Kidney epithelial cell (primary cell): ENCODE measurements around the gene CDT1. TPM values are rescaled to one million over a fixed set of nuclear protein-coding genes. Genes with fewer than 3 reads are reported as not detected.

Experiments
- DNase-seq: peaks from one replicate; pipeline ENCODE4 v3.0.0-alpha.2; 2010; ENCODE audit warnings: low read depth
- H3K27me3 ChIP-seq: 2 replicates; pipeline ENCODE4 v1.6.0; 2011; ENCODE audit warnings: low read length; ENCODE audit not compliant: control insufficient read depth, insufficient read depth
- H3K36me3 ChIP-seq: 2 replicates; pipeline ENCODE4 v1.5.1; 2011; ENCODE audit warnings: low read length; ENCODE audit not compliant: control insufficient read depth, insufficient read depth
- H3K4me3 ChIP-seq: 2 replicates; pipeline ENCODE4 v1.5.1; 2011; ENCODE audit warnings: low read depth, mild to moderate bottlenecking, control low read depth, low read length
- total RNA-seq: library from RNA; depleted of rRNA; stranded (reverse); fragments of >200 nt; gene quantifications from 2 replicates; pipeline ENCODE4 v1.2.3, GENCODE V29; 2015
- TF ChIP-seq, protein P1 (sequence below): IDR thresholded peaks from 2 replicates; pipeline ENCODE4 v1.5.1; 2011; ENCODE audit warnings: mild to moderate bottlenecking, moderate library complexity, low read length, control low read depth, inconsistent platforms; ENCODE audit not compliant: insufficient read depth, poor library complexity, severe bottlenecking

Gene CDT1
- total RNA-seq, 1 donor from 2014 or later: 14.5 TPM

DNA sequence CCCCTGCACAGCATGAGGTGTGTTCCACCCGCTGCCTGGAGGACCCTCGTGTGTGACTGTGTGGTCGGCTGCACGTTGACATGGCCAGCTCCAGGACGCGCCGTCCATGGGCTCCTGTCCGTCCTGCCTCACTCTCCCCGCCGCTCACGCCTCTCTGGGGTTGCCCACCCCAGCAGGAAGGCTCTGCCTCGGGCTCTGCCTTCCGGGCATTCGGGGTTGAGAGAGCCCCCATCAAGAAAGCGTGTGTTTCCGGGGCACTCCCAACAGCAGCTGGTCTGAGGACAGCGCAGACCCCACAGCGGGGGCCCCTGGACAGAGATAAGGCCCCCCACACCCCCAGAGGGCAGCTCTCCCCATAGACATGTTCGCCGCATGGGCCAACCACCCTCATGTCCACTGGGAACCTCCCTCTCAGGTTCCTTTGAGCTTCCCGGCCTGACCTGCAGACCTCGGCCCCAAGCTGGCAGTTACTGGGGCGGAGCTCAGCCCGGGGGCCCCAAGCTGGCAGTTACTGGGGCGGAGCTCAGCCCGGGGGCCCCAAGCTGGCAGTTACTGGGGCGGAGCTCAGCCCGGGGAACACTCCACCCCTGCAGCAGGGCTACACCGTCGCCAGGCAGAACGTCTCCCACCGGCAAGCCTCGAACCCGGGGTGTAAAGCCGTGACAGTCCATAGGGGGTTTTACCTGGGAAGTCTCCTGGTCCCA, 10.2 kb upstream of the CDT1 start:
- Histone ChIP-seq H3K36me3 (no peaks in the 10 kb centered on the region), H3K27me3 (peaks cover 7% of the 10 kb centered on the region), H3K4me3 (no peak overlapping the region)
- TF ChIP-seq, protein P1, sequence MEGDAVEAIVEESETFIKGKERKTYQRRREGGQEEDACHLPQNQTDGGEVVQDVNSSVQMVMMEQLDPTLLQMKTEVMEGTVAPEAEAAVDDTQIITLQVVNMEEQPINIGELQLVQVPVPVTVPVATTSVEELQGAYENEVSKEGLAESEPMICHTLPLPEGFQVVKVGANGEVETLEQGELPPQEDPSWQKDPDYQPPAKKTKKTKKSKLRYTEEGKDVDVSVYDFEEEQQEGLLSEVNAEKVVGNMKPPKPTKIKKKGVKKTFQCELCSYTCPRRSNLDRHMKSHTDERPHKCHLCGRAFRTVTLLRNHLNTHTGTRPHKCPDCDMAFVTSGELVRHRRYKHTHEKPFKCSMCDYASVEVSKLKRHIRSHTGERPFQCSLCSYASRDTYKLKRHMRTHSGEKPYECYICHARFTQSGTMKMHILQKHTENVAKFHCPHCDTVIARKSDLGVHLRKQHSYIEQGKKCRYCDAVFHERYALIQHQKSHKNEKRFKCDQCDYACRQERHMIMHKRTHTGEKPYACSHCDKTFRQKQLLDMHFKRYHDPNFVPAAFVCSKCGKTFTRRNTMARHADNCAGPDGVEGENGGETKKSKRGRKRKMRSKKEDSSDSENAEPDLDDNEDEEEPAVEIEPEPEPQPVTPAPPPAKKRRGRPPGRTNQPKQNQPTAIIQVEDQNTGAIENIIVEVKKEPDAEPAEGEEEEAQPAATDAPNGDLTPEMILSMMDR: no peak
- DNase-seq: no peak

DNA sequence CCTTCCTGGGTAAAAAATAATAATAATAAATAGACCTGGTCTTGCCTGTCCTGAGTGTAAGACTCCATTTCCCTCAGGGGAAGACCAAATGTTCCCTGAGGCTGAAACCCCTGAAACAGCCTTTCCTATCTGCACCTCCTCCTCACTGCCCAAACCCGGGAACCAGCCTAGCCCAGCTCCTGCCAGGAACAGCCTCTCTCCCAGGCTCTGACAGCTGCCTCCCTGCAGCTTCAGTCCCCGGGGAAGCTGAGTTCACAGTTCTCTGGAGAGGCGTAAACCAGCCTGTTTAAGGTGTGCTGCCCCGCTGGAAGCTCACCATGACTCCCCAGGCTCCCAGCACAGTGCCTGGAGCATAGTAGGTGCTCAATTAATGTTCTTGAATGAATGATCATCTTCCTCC, 7.3 kb upstream of the CDT1 start:
- TF ChIP-seq, protein P1: no peak
- Histone ChIP-seq H3K27me3 (peaks cover 7% of the 10 kb centered on the region), H3K36me3 (no peaks in the 10 kb centered on the region), H3K4me3 (no peak overlapping the region)
- no peak for DNase-seq

DNA sequence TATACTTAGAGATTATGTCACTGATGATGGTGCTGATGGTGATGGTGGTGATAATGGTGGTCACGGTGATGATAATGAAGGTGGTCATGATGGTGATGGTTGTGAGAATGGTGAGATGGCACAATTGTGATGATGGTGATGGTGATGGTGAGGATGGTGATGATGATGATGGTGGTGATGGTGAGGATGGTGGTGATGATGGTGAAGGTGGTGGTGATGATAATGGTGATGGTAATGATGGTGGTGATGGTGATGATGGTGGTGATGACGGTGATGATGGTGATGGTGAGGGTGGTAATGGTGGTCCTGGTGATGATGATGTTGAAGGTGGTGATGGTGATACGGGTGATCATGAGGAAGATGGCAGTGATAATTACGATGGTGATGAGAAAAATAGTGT, 5.5 kb upstream of the CDT1 start:
- Histone ChIP-seq H3K4me3 (no peak overlapping the region), H3K27me3 (peaks cover 7% of the 10 kb centered on the region), H3K36me3 (no peaks in the 10 kb centered on the region)
- TF ChIP-seq, protein P1: no peak
- DNase-seq: no peak

DNA sequence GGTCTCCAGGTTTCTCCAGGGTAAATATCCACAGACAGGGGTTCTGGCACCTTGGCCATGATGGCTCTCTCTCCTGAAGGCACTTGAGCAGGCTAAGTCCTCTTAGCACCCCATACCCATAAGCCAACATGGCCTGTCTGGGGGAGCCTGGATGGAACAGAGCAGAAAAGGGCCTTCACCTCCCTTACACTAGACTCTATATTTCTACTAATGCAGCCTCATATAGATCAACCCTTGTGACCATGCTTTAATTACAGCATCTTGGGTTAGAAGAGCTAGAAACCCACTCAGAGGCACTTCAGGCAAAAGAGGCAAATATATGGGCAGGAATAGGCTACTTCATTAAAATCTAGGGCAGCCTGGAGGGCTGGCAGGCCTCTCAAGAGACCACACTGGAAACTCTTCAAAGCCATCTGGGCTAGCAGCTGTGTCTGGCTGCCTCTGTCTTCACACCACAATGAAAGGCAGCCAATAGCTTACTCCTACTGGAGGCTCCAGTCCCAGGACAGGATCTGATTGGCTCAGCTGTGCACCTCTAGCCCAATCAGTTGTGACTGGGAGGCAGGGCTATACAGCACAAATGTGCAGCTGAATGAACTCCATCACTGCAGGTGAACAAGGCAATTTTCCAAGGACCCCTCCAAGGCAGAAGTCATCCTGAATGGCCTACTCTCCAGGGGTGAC, 4.7 kb upstream of the CDT1 start:
- no peak for DNase-seq
- Histone ChIP-seq H3K4me3 (no peak overlapping the region), H3K27me3 (no peaks in the 10 kb centered on the region), H3K36me3 (no peaks in the 10 kb centered on the region)
- TF ChIP-seq, protein P1: no peak

DNA sequence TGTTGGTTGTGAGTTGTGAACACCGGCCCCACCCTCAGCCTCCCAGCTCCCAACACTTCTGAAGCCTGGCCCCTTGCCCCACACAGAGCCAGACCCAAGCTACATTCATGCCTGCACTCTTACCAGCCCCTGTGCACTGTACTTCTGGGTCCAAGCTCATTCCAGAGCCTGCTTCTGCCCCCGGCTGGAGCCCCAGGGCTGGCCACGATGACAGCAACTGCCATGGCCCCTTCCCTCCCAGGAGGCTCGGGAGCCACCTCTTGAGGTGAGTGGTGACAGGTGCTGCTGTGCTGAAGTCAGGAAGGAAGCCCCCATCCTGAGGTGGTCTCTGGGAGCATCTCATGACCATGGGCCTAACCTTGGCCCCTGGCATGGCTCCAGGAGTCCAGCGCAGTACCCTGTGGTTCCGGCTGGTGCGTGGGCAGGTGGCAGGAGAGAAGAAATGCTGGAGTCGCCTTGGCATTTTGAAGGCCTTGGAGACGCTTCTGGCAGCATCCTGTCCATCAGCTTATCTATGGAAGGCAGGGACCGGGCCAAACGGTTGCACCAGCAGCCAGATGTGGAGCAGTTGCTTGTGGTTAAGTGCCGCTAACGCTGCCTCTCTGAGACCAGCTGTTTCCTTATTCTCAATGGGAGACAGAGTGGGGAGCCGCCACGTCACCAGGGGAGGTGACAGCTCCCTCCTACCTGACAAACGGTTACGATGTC, 3.9 kb upstream of the CDT1 start:
- Histone ChIP-seq H3K36me3 (no peaks in the 10 kb centered on the region), H3K4me3 (no peak overlapping the region), H3K27me3 (no peaks in the 10 kb centered on the region)
- TF ChIP-seq, protein P1: no peak
- DNase-seq: no peak

DNA sequence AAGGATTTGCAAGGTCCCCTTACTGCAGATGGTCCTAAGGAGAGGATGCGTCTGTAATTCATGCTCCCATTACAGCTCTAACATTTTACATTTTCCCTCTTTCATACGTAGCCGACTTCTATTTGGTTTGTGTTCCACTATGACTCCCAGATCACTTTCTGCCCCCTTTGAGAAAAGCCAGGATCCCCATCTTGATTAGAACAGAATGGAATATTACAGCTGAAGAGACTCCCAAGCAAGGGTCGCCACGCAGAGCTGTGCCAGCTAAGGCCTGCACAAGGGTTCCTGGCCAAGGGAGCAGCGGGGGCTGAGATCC, 3.4 kb upstream of the CDT1 start:
- H3K36me3 ChIP-seq: no peaks in the 10 kb centered on the region
- TF ChIP-seq, protein P1: no peak
- no peak overlapping the region for H3K4me3 ChIP-seq
- no peaks in the 10 kb centered on the region for H3K27me3 ChIP-seq
- no peak for DNase-seq
